HEK293T (cell line): Measurements from ENCODE around the gene TMC1.

ENCODE experiments used
- CTCF ChIA-PET: fragments of 350-600 bp; formaldehyde crosslinking; extraction: SDS; loops from one replicate; lab custom pipeline; 2021; ENCODE audit warnings: antibody characterized with exemption, inconsistent platforms; lab: Yijun Ruan, JAX
- POLR2A ChIA-PET: fragments of 350-600 bp; formaldehyde crosslinking; extraction: SDS; loops from one replicate; lab custom pipeline; 2020; ENCODE audit warnings: antibody characterized with exemption, inconsistent platforms; lab: Yijun Ruan, JAX
- DNase-seq: peaks from one replicate; pipeline ENCODE4 v3.0.0; 2012; ENCODE audit warnings: mixed read lengths; ENCODE audit errors: extremely low spot score
- ARNT ChIP-seq: fragments of 450-650 bp; IDR thresholded peaks from 2 replicates; pipeline ENCODE4 v1.6.1; 2017; ENCODE audit warnings: mild to moderate bottlenecking
- BHLHE40 ChIP-seq: fragments of 450-650 bp; IDR thresholded peaks from 2 replicates; pipeline ENCODE4 v1.6.1; 2016; ENCODE audit warnings: mild to moderate bottlenecking, moderate library complexity, borderline replicate concordance
- CTBP1 ChIP-seq: fragments of 450-650 bp; IDR thresholded peaks from 2 replicates; pipeline ENCODE4 v1.6.1; 2016; ENCODE audit warnings: borderline replicate concordance
- ELF4 ChIP-seq: fragments of 450-650 bp; IDR thresholded peaks from 2 replicates; pipeline ENCODE4 v1.6.1; 2017; ENCODE audit warnings: antibody characterized with exemption
- FOXA1 ChIP-seq: fragments of 450-650 bp; IDR thresholded peaks from 2 replicates; pipeline ENCODE4 v1.6.1; 2016; ENCODE audit warnings: mild to moderate bottlenecking
- FOXK2 ChIP-seq: fragments of 450-650 bp; IDR thresholded peaks from 2 replicates; pipeline ENCODE4 v1.6.1; 2016; ENCODE audit warnings: mild to moderate bottlenecking
- FOXM1 ChIP-seq: fragments of 450-650 bp; IDR thresholded peaks from 2 replicates; pipeline ENCODE4 v1.6.1; 2017; ENCODE audit warnings: mild to moderate bottlenecking, borderline replicate concordance
- HDGF ChIP-seq: fragments of 450-650 bp; IDR thresholded peaks from 2 replicates; pipeline ENCODE4 v1.6.1; 2017; ENCODE audit warnings: antibody characterized with exemption, borderline replicate concordance
- L3MBTL2 ChIP-seq: fragments of 450-650 bp; conservative IDR thresholded peaks from 2 replicates; pipeline ENCODE4 v1.6.1; 2016; ENCODE audit warnings: mild to moderate bottlenecking
- LEF1 ChIP-seq: fragments of 450-650 bp; IDR thresholded peaks from 2 replicates; pipeline ENCODE4 v1.6.1; 2017; ENCODE audit warnings: mild to moderate bottlenecking, borderline replicate concordance
- NFRKB ChIP-seq: fragments of 450-650 bp; IDR thresholded peaks from 2 replicates; pipeline ENCODE4 v1.6.1; 2016; ENCODE audit warnings: mild to moderate bottlenecking, moderate library complexity
- PKNOX1 ChIP-seq: fragments of 450-650 bp; IDR thresholded peaks from 2 replicates; pipeline ENCODE4 v1.6.1; 2016
- SP1 ChIP-seq: fragments of 450-650 bp; IDR thresholded peaks from 2 replicates; pipeline ENCODE4 v1.6.1; 2017
- SUZ12 ChIP-seq: fragments of 450-650 bp; IDR thresholded peaks from 2 replicates; pipeline ENCODE4 v1.6.1; 2016; ENCODE audit warnings: mild to moderate bottlenecking
- TARDBP ChIP-seq: fragments of 450-650 bp; IDR thresholded peaks from 2 replicates; pipeline ENCODE4 v1.6.1; 2016
- ZNF384 ChIP-seq: fragments of 450-650 bp; IDR thresholded peaks from 2 replicates; pipeline ENCODE4 v1.6.1; 2016

TMC1 gene

GRCh38 chr9:72633966-72634365 is 112.6 kb downstream of the TMC1 start:
- DNase-seq: no peak
- CTCF ChIA-PET: no interaction called here
- POLR2A ChIA-PET: no interaction called here
- TF ChIP-seq LEF1 (no peak), HDGF (no peak)

- no peak for DNase-seq
- ChIA-PET POLR2A (no interaction called here), CTCF (interaction anchor here (0.7 kb wide), 1 partner anchor 16 kb away, joined by 3 read pairs; no protein-coding TSS in a partner anchor)
Measured at GRCh38 chr9:72635197-72635596, 113.8 kb downstream of the TMC1 start.

GRCh38 chr9:72636621-72637020 is 115.2 kb downstream of the TMC1 start:
- POLR2A ChIA-PET: no interaction called here
- CTCF ChIA-PET: no interaction called here
- TF ChIP-seq ARNT (no peak), L3MBTL2 (no peak), TARDBP (no peak), ELF4 (no peak)

More at GRCh38 chr9:72635197-72635596, 113.8 kb downstream of the TMC1 start:
- TF ChIP-seq CTBP1 (no peak), FOXK2 (no peak), FOXA1 (no peak), LEF1 (no peak), ARNT (no peak), SP1 (no peak), FOXM1 (no peak), TARDBP (no peak), SUZ12 (no peak), NFRKB (no peak), PKNOX1 (no peak)

GRCh38 chr9:72643651-72644050 is 122.2 kb downstream of the TMC1 start:
- TF ChIP-seq BHLHE40: no peak
- no peak for TF ChIP-seq L3MBTL2
- TF ChIP-seq TARDBP: no peak
- no peak for TF ChIP-seq SUZ12
- no peak for TF ChIP-seq ZNF384
- TF ChIP-seq HDGF: no peak
- TF ChIP-seq ELF4: no peak
- no peak for TF ChIP-seq CTBP1
- no peak for TF ChIP-seq SP1
- no peak for TF ChIP-seq LEF1
- TF ChIP-seq FOXK2: no peak
- TF ChIP-seq ARNT: no peak
- no peak for TF ChIP-seq FOXM1
- TF ChIP-seq NFRKB: no peak
- POLR2A ChIA-PET: no interaction called here
- DNase-seq: no peak
- CTCF ChIA-PET: no interaction called here

More at GRCh38 chr9:72636621-72637020, 115.2 kb downstream of the TMC1 start:
- no peak for DNase-seq

- no peak for DNase-seq
- POLR2A ChIA-PET: no interaction called here
- no peak for TF ChIP-seq NFRKB
- no peak for TF ChIP-seq FOXM1
- no peak for TF ChIP-seq SP1
- no peak for TF ChIP-seq PKNOX1
- no peak for TF ChIP-seq HDGF
- no peak for TF ChIP-seq ELF4
- TF ChIP-seq FOXK2: no peak
- TF ChIP-seq CTBP1: no peak
- no peak for TF ChIP-seq SUZ12
- no peak for TF ChIP-seq BHLHE40
- no peak for TF ChIP-seq ARNT
- no peak for TF ChIP-seq L3MBTL2
- TF ChIP-seq TARDBP: no peak
- TF ChIP-seq ZNF384: no peak
- no peak for TF ChIP-seq FOXA1
- no peak for TF ChIP-seq LEF1
- CTCF ChIA-PET: no interaction called here
Measured at GRCh38 chr9:72646061-72646460, 124.7 kb downstream of the TMC1 start.

DNA sequence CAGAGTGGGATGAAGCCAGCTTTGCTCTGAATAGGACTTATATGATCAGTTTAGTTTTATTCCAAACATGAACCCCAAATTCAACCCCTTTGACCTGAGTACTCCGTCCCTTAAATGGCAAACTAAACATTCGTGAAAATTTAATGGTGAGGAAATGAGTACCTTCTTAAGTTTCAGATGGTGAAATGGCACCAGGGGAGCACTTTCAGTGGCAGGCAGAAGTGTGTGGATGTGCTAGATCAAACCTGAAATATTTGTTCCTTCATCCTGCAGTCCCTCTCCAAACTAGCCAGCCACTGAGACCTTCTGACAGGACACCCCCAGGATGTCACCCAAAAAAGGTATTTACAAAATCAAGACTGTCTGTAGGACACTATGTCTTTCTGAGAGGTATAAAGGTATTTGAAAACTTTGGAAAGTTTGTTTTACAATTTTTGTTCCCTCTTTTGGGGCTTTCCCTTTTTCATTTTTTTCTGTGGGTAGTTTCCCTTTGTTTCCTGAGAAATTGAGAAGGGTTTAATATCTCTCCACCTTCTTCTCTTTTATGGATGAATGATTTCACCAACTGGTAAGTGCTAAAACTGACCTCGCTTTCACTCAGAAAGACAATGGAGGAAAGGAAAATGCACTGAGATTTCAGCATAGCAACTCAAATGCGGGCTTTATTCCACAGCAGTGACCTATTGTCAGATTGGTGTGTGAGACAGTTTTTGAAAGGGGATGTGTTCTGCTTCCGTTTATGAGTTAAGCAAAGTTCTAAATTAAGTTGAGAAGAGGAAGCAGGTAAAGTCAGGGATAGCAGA is 127.1 kb downstream of the TMC1 start:
- POLR2A ChIA-PET: no interaction called here
- TF ChIP-seq ELF4: no peak
- TF ChIP-seq HDGF: no peak
- CTCF ChIA-PET: no interaction called here
- DNase-seq: no peak

DNA sequence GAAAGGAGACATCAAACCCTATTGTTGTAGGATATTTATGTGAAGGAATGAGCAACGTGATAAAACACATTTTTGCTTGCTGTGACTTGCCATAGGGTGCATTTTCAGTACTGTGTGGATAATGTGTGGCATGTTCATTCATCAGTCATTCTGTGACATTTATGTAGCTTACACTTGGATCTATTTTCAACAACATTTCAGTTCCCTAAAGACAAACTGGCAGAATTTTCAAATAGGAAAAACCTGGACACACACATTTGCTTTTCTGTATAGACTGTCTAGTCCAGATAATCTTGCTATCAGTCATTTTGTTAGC is 127.7 kb downstream of the TMC1 start:
- CTCF ChIA-PET: no interaction called here
- DNase-seq: no peak
- POLR2A ChIA-PET: no interaction called here
- TF ChIP-seq HDGF: no peak
- TF ChIP-seq BHLHE40: no peak
- TF ChIP-seq CTBP1: no peak
- TF ChIP-seq SUZ12: no peak
- peak; percentile 31 for TF ChIP-seq PKNOX1
- TF ChIP-seq FOXA1: no peak
